H1 (cell line): Measurements from ENCODE around the gene CHI3L2. TPM values are rescaled to one million over a fixed set of nuclear protein-coding genes. Genes with fewer than 3 reads are reported as not detected.

ENCODE experiments used
- CTCF ChIA-PET: fragments of 300-600 bp; sonication (Branson Sonifier 250); formaldehyde crosslinking; loops from one replicate; lab custom pipeline; 2021; ENCODE audit not compliant: partially characterized antibody; lab: Charles Lee
- POLR2A ChIA-PET: fragments of 300-600 bp; sonication (Branson Sonifier 250); formaldehyde crosslinking; loops from one replicate; lab custom pipeline; 2021; ENCODE audit warnings: inconsistent platforms; ENCODE audit not compliant: partially characterized antibody; lab: Charles Lee
- DNase-seq, 2 experiments: peaks; one replicate each; pipeline versions ENCODE4 v3.0.0 to v3.0.0-alpha.2; 2010 to 2022; ENCODE audit warnings: low spot score in 2 of 2, low read depth in 1 of 2, mixed read lengths in 1 of 2
- FAIRE-seq: peaks from 2 replicates; lab custom pipeline; 2011; peaks lifted over from hg19 to GRCh38; lab: Jason Lieb, UNC
- H2AFZ ChIP-seq: 2 replicates; pipeline ENCODE4 v1.8.1; 2012; ENCODE audit warnings: low read length, inconsistent platforms
- H2AK5ac ChIP-seq: 2 replicates; pipeline ENCODE4 v1.6.1; 2013; ENCODE audit warnings: low read depth, low read length
- H2BK120ac ChIP-seq: replicated peaks from 2 replicates; pipeline ENCODE3; 2013; ENCODE audit warnings: low read depth, low read length, inconsistent platforms
- H2BK12ac ChIP-seq: 2 replicates; pipeline ENCODE4 v1.6.1; 2013; ENCODE audit warnings: low read depth, low read length
- H2BK15ac ChIP-seq: 2 replicates; pipeline ENCODE4 v1.6.1; 2013; ENCODE audit warnings: low read length
- H2BK20ac ChIP-seq: 2 replicates; pipeline ENCODE4 v1.6.1; 2013; ENCODE audit warnings: low read length
- H2BK5ac ChIP-seq: 2 replicates; pipeline ENCODE4 v1.6.1; 2013; ENCODE audit warnings: low read depth, low read length
- H3K14ac ChIP-seq: 2 replicates; pipeline ENCODE4 v1.6.1; 2013; ENCODE audit warnings: inconsistent platforms; ENCODE audit not compliant: insufficient read length
- H3K18ac ChIP-seq: 2 replicates; pipeline ENCODE4 v1.6.1; 2013; ENCODE audit warnings: low read length; ENCODE audit errors: extremely low read depth
- H3K23ac ChIP-seq: 2 replicates; pipeline ENCODE4 v1.6.1; 2013; ENCODE audit warnings: inconsistent platforms; ENCODE audit not compliant: insufficient read length
- H3K23me2 ChIP-seq: 2 replicates; pipeline ENCODE4 v1.6.1; 2013; ENCODE audit warnings: low read depth, low read length
- H3K27ac ChIP-seq: 2 replicates; pipeline ENCODE4 v1.6.1; 2011; ENCODE audit warnings: low read depth, low read length, inconsistent platforms
- H3K27me3 ChIP-seq, 4 experiments: replicated peaks in 1 of 4; 1 replicate in 1 of 4; 2 replicates in 3 of 4; pipeline versions ENCODE4 v1.6.1 to v1.8.1; 2011 to 2013; ENCODE audit warnings: low read length in 3 of 4, mild to moderate bottlenecking in 3 of 4, inconsistent platforms in 2 of 4, mixed read lengths in 2 of 4, moderate library complexity in 1 of 4; ENCODE audit not compliant: control insufficient read depth in 3 of 4, insufficient read depth in 3 of 4; ENCODE audit errors: extremely low read depth in 1 of 4
- H3K36me3 ChIP-seq, 4 experiments: 2 replicates each; pipeline versions ENCODE4 v1.6.1 to v1.8.1; 2011 to 2013; ENCODE audit warnings: mild to moderate bottlenecking in 4 of 4, low read length in 3 of 4, moderate library complexity in 2 of 4, control low read depth in 1 of 4, inconsistent platforms in 1 of 4; ENCODE audit not compliant: insufficient read depth in 4 of 4, control insufficient read depth in 2 of 4
- H3K4ac ChIP-seq: replicated peaks from 2 replicates; pipeline ENCODE3; 2013; ENCODE audit warnings: low read length, low read depth, mixed read lengths, inconsistent platforms; ENCODE audit not compliant: insufficient read length
- H3K4me1 ChIP-seq, 4 experiments: replicated peaks in 1 of 4; 1 replicate in 1 of 4; 2 replicates in 3 of 4; pipeline versions ENCODE4 v1.6.1 to v1.8.1; 2011 to 2013; ENCODE audit warnings: low read length in 3 of 4, inconsistent platforms in 2 of 4, mixed read lengths in 1 of 4; ENCODE audit not compliant: insufficient read depth in 4 of 4, control insufficient read depth in 3 of 4
- H3K4me2 ChIP-seq, 2 experiments: 2 replicates each; pipeline versions ENCODE4 v1.6.1 to v1.8.1; 2011 to 2013; ENCODE audit warnings: low read depth in 2 of 2, low read length in 2 of 2, control low read depth in 1 of 2, inconsistent platforms in 1 of 2, mild to moderate bottlenecking in 1 of 2; ENCODE audit not compliant: insufficient read depth in 1 of 2
- H3K4me3 ChIP-seq, 4 experiments: fragments of 200-600, 300-600 bp in 1 of 4; sonication (generic), shearing (Covaris generic), sonication (Bioruptor Twin) in 1 of 4; 2 replicates each; pipeline versions ENCODE4 v1.5.1 to v1.8.1; 2011 to 2016; ENCODE audit warnings: low read length in 4 of 4, low read depth in 3 of 4, control low read depth in 2 of 4, inconsistent platforms in 2 of 4, mild to moderate bottlenecking in 2 of 4, mixed read lengths in 1 of 4, moderate library complexity in 1 of 4; ENCODE audit not compliant: insufficient read depth in 2 of 4; ENCODE audit errors: extremely low read depth in 1 of 4
- H3K56ac ChIP-seq: replicated peaks from 2 replicates; pipeline ENCODE3; 2013; ENCODE audit warnings: low read depth, mild to moderate bottlenecking, mixed read lengths, low read length, inconsistent platforms; ENCODE audit not compliant: insufficient read length
- H3K79me1 ChIP-seq: 2 replicates; pipeline ENCODE4 v1.6.1; 2013; ENCODE audit warnings: low read depth, low read length, control low read depth
- H3K79me2 ChIP-seq, 2 experiments: 2 replicates each; pipeline versions ENCODE4 v1.6.1 to v1.8.1; 2012 to 2013; ENCODE audit warnings: low read length in 2 of 2, mild to moderate bottlenecking in 2 of 2, inconsistent platforms in 1 of 2; ENCODE audit not compliant: insufficient read depth in 2 of 2, control insufficient read depth in 1 of 2
- H3K9ac ChIP-seq, 4 experiments: replicated peaks in 1 of 4; 1 replicate in 1 of 4; 2 replicates in 3 of 4; pipeline versions ENCODE4 v1.6.1 to v1.8.1; 2011 to 2013; ENCODE audit warnings: low read depth in 3 of 4, low read length in 3 of 4, control low read depth in 2 of 4, mild to moderate bottlenecking in 2 of 4, moderate library complexity in 2 of 4, inconsistent platforms in 1 of 4; ENCODE audit errors: extremely low read depth in 1 of 4
- H3K9me3 ChIP-seq, 2 experiments: 2 replicates each; pipeline versions ENCODE4 v1.6.1 to v1.8.1; 2012 to 2013; ENCODE audit warnings: mild to moderate bottlenecking in 2 of 2, moderate library complexity in 2 of 2, control low read depth in 1 of 2, inconsistent platforms in 1 of 2, low read depth in 1 of 2, low read length in 1 of 2, mixed read lengths in 1 of 2; ENCODE audit not compliant: insufficient read depth in 2 of 2
- H4K20me1 ChIP-seq, 2 experiments: replicated peaks in 1 of 2; 2 replicates each; pipeline versions ENCODE3 to v1.8.1; 2011 to 2013; ENCODE audit warnings: inconsistent platforms in 2 of 2, low read length in 2 of 2, mild to moderate bottlenecking in 1 of 2; ENCODE audit not compliant: insufficient read depth in 2 of 2, control insufficient read depth in 1 of 2
- H4K5ac ChIP-seq: 2 replicates; pipeline ENCODE4 v1.6.1; 2013; ENCODE audit warnings: low read length, low read depth, mixed read lengths, inconsistent platforms; ENCODE audit not compliant: insufficient read length
- H4K8ac ChIP-seq: 2 replicates; pipeline ENCODE4 v1.8.0; 2013; ENCODE audit warnings: mild to moderate bottlenecking, moderate library complexity, low read length, inconsistent platforms; ENCODE audit not compliant: insufficient read depth; ENCODE audit errors: extremely low read depth
- H4K91ac ChIP-seq: replicated peaks from 2 replicates; pipeline ENCODE3; 2013; ENCODE audit warnings: low read length, mixed read lengths, inconsistent platforms; ENCODE audit not compliant: insufficient read length
- BACH1 ChIP-seq: IDR thresholded peaks from 2 replicates; pipeline ENCODE4 v1.6.1; 2012; ENCODE audit warnings: low read length, improper control_type of control experiment
- BCL11A ChIP-seq, 2 experiments: IDR thresholded peaks; one replicate each; pipeline ENCODE4 v1.6.1; 2011; ENCODE audit warnings: low read depth in 2 of 2, low read length in 2 of 2, mild to moderate bottlenecking in 2 of 2
- HDAC2 ChIP-seq, 2 experiments: fragments of 300-600 bp in 1 of 2; sonication (generic) in 1 of 2; IDR thresholded peaks; 2 replicates each; pipeline ENCODE4 v1.6.1; 2011 to 2012; ENCODE audit warnings: low read depth in 2 of 2, low read length in 2 of 2, mild to moderate bottlenecking in 2 of 2, moderate library complexity in 2 of 2, borderline replicate concordance in 1 of 2, inconsistent platforms in 1 of 2
- HDAC6 ChIP-seq: IDR thresholded peaks from one replicate; pipeline ENCODE4 v1.7.1; 2012; ENCODE audit warnings: low read depth, mild to moderate bottlenecking, inconsistent platforms, low read length, moderate library complexity
- NRF1 ChIP-seq: IDR thresholded peaks from 2 replicates; pipeline ENCODE4 v1.6.1; 2011; ENCODE audit warnings: mild to moderate bottlenecking, low read depth, low read length, improper control_type of control experiment
- POLR2AphosphoS5 ChIP-seq: IDR thresholded peaks from 2 replicates; pipeline ENCODE4 v1.6.1; 2011; ENCODE audit warnings: low read depth, low read length
- YY1 ChIP-seq: IDR thresholded peaks from 2 replicates; pipeline ENCODE4 v1.6.1; 2011; ENCODE audit warnings: low read depth, mild to moderate bottlenecking, low read length
- WGBS, 2 experiments: shearing (Covaris generic) in 1 of 2; methylation state at CpG; one replicate each; pipeline versions ENCODE4 v1.1.6 to v1.1.7; 2013 to 2015; ENCODE audit warnings: low lambda C conversion rate in 2 of 2, mixed read lengths in 2 of 2, inconsistent platforms in 1 of 2, low coverage in 1 of 2, missing lambda C conversion rate in 1 of 2; ENCODE audit not compliant: insufficient replicate concordance in 2 of 2, insufficient coverage in 1 of 2, insufficient read length in 1 of 2; ENCODE audit errors: extremely low coverage in 1 of 2, missing lambda C conversion rate in 1 of 2; 5-methylcytosine and 5-hydroxymethylcytosine counted together
- polyA plus RNA-seq, 7 experiments: library from polyadenylated mRNA; depleted of rRNA in 3 of 7; stranded (reverse) in 5 of 7; unstranded in 2 of 7; fragments of >200 nt in 5 of 7; fragments of 200-250 nt in 2 of 7; gene quantifications; 1 replicate in 5 of 7; 2 replicates in 1 of 7; 4 replicates in 1 of 7; pipeline versions ENCODE4 v1.2.1 to v1.2.3, GENCODE V29; 2011 to 2013; ENCODE audit warnings: missing spikeins in 2 of 7, mixed read lengths in 2 of 7
- total RNA-seq: library from RNA; stranded (reverse); fragmentation: NEBNext Ultra II Directional; extraction: Animal tissue kit (Norgen Biotek cat#: 25700); gene quantifications from 2 replicates; pipeline ENCODE4 v1.2.1, GENCODE V29; 2021

The CHI3L2 gene
- total and polyA plus RNA-seq, 2 of the 8 experiments (the other 6 are each of a cell fraction or from before 2014, with no cell fraction given) = not detected

DNA sequence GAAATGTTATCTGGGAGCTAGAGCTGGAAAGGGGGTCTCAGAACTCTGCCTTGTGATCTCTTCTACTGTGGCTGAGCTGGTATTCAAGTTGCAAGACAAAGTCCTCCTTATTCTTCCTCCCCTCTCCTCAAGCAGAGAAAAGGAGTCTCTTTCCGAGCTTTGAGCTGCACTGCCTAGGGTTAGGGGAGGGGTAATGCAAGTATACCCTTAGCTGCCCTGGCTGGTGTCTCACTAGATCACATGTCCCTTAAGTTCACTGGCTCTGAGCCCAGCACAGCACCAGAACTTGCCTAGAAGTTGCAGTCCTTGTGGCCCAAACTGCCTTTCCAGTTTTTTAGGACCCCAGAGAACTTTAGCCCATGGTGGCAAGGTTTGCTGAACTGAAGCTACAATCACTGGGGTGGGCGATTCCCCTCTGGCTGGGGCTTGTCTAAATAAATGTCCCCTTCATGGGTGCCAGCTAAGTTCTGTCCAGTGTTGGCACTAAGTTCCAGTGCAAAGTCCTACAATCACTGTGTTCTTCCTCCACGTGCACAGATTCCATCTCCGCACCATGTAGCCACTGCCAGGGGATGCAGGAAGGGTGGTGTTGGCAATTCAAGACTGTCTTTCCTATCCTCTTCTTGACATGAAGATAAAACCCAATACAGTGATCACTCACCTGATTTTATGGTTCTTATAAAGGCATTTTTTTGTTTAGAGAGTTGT, 40.4 kb downstream of the CHI3L2 start:
- Histone ChIP-seq H3K23ac (no peak overlapping the region), H3K4me2 (no peak overlapping the region), H3K36me3 (no peaks in the 10 kb centered on the region), H2AK5ac (no peak overlapping the region), H2AFZ (no peak overlapping the region), H3K79me1 (no peaks in the 10 kb centered on the region), H4K20me1 (no peaks in the 10 kb centered on the region), H4K8ac (no peak overlapping the region), H2BK20ac (no peak overlapping the region), H3K14ac (no peak overlapping the region), H2BK5ac (no peak overlapping the region), H2BK12ac (no peak overlapping the region), H4K91ac (no peak overlapping the region), H3K9me3 (no peaks in the 10 kb centered on the region), H3K9ac (no peak overlapping the region), H3K79me2 (no peaks in the 10 kb centered on the region), H2BK120ac (no peak overlapping the region), H3K27me3 (peaks cover 0 to 15% (median 7%) of the 10 kb centered on the region in 4 experiments; a peak in 4 of 7 replicates), H3K23me2 (no peaks in the 10 kb centered on the region), H2BK15ac (no peak overlapping the region), H3K27ac (no peak overlapping the region), H3K4ac (no peak overlapping the region), H3K18ac (no peak overlapping the region), H3K56ac (no peak overlapping the region), H4K5ac (no peak overlapping the region), H3K4me1 (peaks cover 0 to 13% (median 6%) of the 10 kb centered on the region in 4 experiments; a peak in 4 of 7 replicates), H3K4me3 (no peak overlapping the region)
- 93% methylated on average over 4 of the region's 4 CpGs; no CpG with 5 or more reads in 1 of the 2 experiments for WGBS, 2 experiments
- DNase-seq (no peak), FAIRE-seq (no peak)
- TF ChIP-seq HDAC6 (no peak), NRF1 (no peak), POLR2AphosphoS5 (no peak), BCL11A (IDR thresholded peaks at IDR 0.05; ENCODE audit: low read depth in 2 of 2, low read length in 2 of 2) (no peak), HDAC2 (IDR thresholded peaks at IDR 0.05; ENCODE audit: borderline replicate concordance in 1 of 2, low read depth in 2 of 2, low read length in 2 of 2) (no peak), YY1 (no peak), BACH1 (no peak)
- ChIA-PET POLR2A (no interaction called here), CTCF (interaction anchor here (1.2 to 1.7 kb wide), 5 partner anchors 12 to 44 kb away, joined by 3 to 5 read pairs (median 3); no protein-coding TSS in a partner anchor)
